Stimulated activated CD8-positive, alpha-beta memory T cell treated with anti-CD3 and anti-CD28 coated beads, Interleukin-4, amount 100 ng/mL, for 48 hours (primary cell): ENCODE data around the gene CCNY.

ENCODE experiments used
- DNase-seq: peaks from one replicate; pipeline ENCODE4 v3.0.0-alpha.2; 2020

The CCNY gene

GRCh38 chr10:35458500-35459448 is 122.5 kb downstream of the CCNY start:
- no peak for DNase-seq

DNA sequence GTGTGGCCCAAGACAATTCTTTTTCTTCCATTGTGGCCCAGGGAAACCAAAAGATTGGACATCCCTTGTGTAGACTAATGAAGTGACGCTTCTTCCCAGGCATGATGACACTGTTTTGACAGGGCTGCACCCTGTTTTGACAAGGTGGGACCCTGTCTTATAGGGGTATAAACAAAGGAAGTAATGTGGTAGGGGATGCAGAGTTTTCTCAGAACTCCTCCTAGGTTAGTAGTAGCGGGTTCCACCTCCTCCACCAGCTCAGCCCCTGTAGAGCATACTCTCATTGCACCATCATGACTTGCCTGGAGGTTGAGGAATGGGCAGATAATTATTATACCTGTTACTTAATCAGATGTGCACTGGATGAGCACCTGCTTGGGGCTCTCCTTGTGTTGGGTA is 123.1 kb downstream of the CCNY start:
- DNase-seq, result no peak

GRCh38 chr10:35460852-35461460 is 124.6 kb downstream of the CCNY start:
- DNase-seq, result no peak

DNA sequence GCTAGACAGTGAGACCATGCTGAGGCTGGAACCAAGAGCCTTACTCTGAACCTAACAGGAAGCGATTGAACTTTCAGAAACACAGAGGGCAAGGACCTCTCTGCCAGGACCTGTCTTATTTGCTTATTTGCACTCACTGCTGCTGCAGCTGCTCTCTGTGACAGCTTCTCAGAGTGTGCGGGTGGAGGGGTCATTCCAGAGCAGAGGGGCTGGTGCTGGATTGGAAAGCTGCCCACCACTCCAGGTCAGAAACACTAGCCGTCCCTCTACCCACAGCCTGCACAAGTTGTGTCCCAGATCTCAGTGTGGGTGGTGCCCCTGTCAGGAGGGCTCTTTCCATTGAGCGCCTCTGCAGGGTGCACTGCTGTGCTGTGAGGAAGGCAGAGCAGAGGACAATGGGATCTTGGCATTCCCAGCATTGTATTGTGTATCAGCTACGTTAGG is 126.2 kb downstream of the CCNY start:
- DNase-seq, result no peak

DNA sequence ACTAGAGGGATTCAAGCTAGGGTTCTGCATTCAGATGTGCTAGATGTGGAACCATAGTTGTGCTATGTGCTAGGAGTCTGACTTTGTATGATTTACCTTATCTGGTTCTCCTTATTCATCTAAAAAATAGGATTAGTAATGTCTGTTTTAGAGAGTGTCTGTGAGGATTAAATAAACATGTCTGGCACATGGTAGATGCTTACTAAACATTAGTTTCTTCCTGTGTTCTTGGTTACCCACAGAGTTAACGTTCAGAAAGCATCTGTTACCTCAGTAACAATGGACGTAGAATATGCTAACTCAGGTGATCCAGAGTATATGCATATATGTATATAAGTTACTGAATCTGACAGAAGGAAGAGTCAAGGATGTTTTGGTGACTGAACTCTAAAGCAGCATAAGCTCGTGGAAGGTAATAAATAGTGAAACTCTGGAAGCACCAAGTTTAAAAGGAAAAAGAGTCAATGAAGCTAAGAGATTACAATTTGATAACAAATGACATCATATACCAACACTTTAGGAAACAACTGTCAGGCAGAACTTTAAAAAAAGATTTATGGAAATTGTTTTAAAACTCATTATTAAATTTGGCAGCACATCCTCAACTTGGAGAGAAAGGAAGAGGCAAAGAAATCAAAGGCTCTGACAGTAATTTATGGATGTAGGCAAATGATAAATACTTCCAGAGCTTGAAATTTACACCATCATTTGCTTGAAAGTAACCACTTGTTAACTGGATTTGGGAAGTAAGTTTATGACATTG is 127.0 kb downstream of the CCNY start:
- no peak for DNase-seq

DNA sequence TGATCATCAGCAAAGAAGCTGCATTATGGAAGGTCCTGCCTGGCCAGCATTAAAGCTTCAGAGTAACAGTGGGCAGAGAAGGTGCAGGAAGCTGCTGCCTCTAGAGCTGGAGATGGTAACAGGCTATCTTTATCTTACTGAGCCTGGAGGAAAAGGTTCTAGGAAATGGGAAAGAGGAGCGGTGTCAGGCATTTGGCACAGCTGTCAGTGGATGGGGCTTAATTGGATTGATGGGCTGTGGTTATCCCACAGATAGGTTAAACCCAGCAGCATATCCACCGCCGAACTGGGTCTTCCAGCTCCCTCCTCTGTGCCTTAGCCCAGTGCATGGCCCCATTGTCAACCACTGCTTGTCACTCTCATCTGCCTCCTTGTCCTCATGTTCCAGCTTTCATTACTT is 127.6 kb downstream of the CCNY start:
- DNase-seq, result no peak

GRCh38 chr10:35464825-35465456 is 128.6 kb downstream of the CCNY start:
- DNase-seq, result no peak

GRCh38 chr10:35465673-35466072 is 129.4 kb downstream of the CCNY start:
- DNase-seq, result no peak

DNA sequence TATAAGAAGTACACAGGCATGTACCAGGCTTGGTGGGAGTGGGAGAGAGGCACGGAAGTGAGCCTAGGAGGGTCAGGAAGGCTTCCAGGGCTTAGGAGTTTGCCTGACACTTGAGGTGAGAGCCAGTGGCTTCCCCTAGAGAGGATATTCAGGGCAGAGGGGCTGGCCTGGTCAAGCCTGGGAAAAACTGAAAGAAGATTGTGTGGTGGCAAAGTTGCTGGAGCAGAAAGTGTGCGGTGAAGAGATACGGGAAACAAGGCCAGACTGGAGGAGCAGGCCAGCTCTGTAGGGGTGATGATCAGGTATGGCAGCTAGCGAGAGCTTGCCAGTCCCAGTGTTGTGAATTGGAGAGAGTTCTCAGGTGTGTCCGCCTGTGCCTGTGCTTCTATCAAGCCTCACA is 129.9 kb downstream of the CCNY start:
- DNase-seq, result no peak

GRCh38 chr10:35466661-35467060 is 130.4 kb downstream of the CCNY start:
- no peak for DNase-seq

- DNase-seq, result no peak
Observed at GRCh38 chr10:35467186-35467585, 130.9 kb downstream of the CCNY start.

DNA sequence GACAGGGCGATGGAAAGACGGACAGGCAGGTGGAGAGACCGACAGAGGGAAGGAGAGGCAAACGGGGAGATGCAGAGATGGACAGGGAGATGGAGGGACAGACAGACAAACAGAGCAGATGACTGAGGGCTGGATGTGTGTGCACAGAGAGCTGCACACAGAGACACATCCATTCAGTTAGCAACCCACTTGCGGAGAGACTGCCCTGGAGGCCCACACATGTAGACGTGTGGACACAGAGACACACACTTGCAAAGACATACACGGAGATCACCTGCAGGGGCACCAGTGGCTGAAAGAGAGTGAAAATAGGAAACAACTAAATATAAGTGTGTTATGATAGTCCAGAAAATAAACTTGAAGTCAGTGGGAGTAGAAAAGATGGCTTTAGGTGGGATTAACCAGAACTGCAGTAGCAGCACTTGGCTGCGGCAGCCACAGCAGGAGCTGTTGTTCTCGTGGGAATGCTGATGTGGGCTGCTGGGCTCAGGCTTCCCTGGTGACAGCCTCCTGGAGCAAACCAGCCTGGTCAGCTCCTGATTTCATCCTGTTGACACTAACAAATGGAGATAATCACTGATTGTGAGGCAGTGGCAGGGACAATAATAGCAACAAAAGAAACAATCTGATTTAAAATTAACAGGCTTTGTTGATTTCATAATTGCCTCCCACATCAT is 134.1 kb downstream of the CCNY start:
- no peak for DNase-seq

DNA sequence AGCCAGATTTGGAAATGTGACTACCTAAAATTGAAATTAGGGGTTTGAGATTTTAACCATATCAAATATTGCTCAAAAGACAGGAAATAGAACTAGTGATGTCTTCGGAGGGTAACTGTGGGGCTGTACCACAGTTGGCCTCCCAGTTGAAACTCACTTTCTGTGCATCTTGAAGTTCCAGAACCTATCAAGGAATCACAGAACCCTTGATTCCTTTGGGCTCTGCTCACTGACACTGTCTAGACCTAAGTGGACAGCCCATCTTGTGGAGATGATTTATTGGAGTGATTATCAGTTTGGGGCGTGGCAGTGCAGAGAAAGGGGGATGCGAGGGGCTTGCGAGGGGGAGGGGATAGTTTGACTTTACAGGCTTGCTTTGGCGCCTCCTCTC is 134.6 kb downstream of the CCNY start:
- no peak for DNase-seq

GRCh38 chr10:35471435-35471834 is 135.1 kb downstream of the CCNY start:
- DNase-seq, result no peak

DNA sequence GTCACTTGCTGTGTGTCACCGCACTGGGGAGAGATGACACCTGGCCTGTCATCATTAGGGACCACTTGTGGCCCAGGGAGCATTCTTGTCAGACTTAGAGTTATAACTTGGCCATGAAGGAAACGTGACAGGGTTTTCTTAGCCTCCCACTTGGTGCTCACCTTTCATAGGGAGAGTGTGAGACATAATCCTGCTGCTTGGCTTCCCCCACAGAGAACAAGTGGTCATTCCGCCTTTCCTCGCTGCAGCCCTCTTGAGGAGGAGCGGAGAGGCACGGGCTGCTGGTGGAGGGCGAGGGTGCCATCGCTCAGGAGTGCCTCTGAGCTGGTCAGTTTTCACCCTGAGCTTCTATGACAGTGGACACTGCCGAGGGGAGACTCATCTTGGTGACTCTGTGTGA is 143.8 kb downstream of the CCNY start:
- DNase-seq, result no peak

GRCh38 chr10:35481413-35481812 is 145.1 kb downstream of the CCNY start:
- DNase-seq, result no peak

GRCh38 chr10:35486297-35486990 is 150.1 kb downstream of the CCNY start:
- DNase-seq, result no peak

DNA sequence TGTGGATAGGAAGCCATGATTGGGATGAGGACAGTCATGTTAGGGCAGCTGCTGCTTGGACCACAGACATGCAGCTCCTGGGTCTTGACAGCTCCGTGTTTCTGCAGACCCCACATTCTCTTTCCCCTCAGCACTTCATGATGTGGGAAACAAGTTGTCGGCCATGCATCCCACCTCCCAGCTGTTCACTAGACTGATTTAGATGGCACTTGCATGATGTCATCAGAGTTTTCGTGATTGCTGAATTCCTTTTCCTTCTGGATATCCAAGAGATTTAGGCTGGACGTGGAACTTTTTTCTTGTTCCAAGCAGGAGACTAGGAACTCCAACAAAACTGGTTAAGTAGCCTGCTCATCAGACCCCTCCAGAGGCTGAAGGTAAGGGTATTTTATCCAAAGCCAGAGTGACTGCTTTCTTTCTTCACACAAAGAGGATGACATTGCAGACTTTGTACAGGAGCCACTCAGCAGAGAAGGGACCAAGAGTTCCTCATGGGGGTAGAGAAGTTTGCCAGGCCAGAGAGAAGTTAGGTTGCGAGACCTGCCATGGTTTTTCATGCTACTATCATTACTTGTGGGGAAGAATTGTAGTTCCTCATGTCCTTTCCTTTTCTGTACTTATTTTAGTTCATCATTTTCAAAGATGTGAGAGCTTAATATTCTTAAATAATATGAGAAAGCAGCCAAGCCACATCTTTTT is 151.2 kb downstream of the CCNY start:
- DNase-seq, result no peak

GRCh38 chr10:35488228-35488627 is 151.9 kb downstream of the CCNY start:
- DNase-seq, result no peak

GRCh38 chr10:35492386-35493195 is 156.3 kb downstream of the CCNY start:
- DNase-seq, result no peak
